ENCODE measurements around the gene HBP1.

DNA sequence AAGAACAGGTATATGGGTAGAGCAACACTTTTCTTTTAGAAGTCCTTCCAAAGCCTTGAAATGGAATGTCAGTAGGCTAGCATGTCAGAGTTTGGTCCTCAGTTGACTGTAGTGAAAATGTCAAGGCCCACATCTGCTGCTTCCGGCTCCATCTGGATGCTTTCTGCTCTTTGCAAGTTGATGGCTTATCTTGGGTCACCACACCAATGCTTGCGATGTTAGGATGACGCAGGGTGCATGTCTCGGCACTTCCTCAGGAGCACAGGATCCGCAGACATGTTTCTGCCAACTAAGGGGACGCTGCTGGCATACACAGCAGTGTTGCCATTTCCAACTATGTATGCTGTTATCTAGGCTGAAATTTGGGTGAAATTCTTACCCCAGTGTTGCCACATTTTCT lies 14.0 kb upstream of the HBP1 start:
- TF ChIP-seq CEBPB (IDR thresholded peaks at IDR 0.05) (no peak), CHD4 (IDR thresholded peaks at IDR 0.05; ENCODE audit: borderline replicate concordance) (no peak)

Data from A549 (cell line).